ENCODE results near the gene ZNF646.
A peak's percentile ranks its signal among the peaks of the same experiment; 100 is the strongest.

Gene ZNF646
- long read RNA-seq, full-length matches to known transcripts, result 2 of 4 reads
- long read RNA-seq, partial matches to known transcripts, result 2 of 4 reads
- long read RNA-seq, other reads (novel, unspliced or antisense), result 0 of 4 reads

DNA sequence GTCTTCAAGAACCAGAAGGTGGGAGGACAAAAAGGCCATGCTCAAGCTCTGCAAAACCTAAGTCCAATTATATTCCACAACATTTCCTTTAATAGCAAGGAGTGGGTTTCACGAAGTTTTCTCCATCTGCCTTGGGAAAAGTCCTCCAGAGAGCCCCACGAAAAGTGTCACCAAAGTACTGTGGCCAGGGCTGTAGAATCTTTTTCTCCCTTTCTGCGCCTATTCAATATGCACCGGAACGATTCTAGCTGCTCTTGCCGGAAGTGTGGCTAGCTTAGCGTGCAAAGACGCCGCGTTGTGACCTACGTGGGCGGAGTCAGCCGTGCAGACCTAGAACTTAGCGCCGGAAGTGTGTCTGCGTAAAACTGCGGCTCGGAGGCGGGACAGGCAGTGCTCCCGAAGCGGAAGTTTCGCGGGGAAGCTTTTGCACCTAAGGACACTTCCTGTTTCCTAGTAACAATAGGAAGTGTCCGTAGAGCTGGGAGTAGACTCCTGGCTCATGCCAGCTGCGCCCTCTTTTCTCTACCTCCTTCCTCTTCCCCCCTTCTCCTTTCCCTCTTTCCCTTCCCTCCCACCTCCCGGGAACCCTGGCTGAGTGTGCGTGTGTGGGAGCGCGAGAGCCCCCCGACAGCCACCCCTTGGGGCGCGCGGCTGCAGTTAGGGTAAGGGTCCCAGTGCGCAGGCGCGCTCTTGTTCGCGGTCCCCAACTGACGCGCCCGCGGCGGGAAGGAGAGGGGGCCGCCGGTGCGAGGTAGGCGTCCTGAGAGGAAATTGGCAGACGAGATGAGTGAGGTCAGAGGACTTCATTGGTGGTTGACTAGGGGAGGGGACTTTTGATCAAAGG is at the start of gene ZNF646, which contains the start of gene ZNF668:
TSS of gene ZNF646 (plus strand) at position 453 of the 844 bp plus-strand sequence. CDS start 1,903 bp downstream, outside the sequence.
TSS of gene ZNF668 (minus strand) at position 271 of the 844 bp plus-strand sequence. CDS start 9,781 bp downstream, outside the sequence.
- peak; percentile 100 for DNase-seq (ENCODE audit: low read depth in 1 of 2, low spot score in 1 of 2)
- TF ChIP-seq GABPA (IDR thresholded peaks at IDR 0.05; ENCODE audit: low read depth), result peak; percentile 100
- TF ChIP-seq POLR2AphosphoS5 (IDR thresholded peaks at IDR 0.05; ENCODE audit: low read depth), result peak; percentile 97
- TF ChIP-seq REST (IDR thresholded peaks at IDR 0.05; ENCODE audit: insufficient replicate concordance, low read depth), result peak; percentile 37
- TF ChIP-seq SPI1 (IDR thresholded peaks at IDR 0.05; ENCODE audit: borderline replicate concordance, low read depth), result peak; percentile 88
- TF ChIP-seq, protein P1, sequence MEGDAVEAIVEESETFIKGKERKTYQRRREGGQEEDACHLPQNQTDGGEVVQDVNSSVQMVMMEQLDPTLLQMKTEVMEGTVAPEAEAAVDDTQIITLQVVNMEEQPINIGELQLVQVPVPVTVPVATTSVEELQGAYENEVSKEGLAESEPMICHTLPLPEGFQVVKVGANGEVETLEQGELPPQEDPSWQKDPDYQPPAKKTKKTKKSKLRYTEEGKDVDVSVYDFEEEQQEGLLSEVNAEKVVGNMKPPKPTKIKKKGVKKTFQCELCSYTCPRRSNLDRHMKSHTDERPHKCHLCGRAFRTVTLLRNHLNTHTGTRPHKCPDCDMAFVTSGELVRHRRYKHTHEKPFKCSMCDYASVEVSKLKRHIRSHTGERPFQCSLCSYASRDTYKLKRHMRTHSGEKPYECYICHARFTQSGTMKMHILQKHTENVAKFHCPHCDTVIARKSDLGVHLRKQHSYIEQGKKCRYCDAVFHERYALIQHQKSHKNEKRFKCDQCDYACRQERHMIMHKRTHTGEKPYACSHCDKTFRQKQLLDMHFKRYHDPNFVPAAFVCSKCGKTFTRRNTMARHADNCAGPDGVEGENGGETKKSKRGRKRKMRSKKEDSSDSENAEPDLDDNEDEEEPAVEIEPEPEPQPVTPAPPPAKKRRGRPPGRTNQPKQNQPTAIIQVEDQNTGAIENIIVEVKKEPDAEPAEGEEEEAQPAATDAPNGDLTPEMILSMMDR (IDR thresholded peaks at IDR 0.05; ENCODE audit: insufficient read depth, low read length), result no peak
- Histone ChIP-seq H3K27me3 (ENCODE audit: insufficient read depth, poor library complexity, severe bottlenecking) (no peaks in the 10 kb centered on the region), H3K27ac (replicated peaks) (peak within 1 kb of the TSS; percentile 88), H3K4me3 (replicated peaks; ENCODE audit: insufficient read depth, low read length) (peak within 1 kb of the TSS; percentile 94)

DNA sequence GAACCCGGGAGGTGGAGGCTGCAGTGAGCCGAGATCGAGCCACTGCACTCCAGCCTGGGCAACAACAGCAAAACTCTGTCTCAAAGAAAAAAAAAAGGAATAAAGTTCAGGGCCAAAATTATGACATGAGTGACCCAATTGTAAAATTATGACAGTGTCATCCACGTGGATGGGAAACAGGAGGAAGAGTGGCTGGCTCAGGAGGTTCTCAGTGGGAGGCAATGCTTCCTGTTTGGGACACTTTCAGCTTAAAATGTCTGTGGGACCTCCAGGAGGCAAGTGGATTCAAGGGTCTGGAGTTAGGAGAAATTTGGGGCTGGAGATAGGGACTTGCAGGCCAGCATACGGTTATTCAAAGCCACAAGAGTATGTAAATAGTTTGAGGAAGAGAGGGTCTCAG is 48.9 kb upstream of the ZNF646 start:
- TF ChIP-seq REST (IDR thresholded peaks at IDR 0.05; ENCODE audit: insufficient replicate concordance, low read depth), result no peak
- TF ChIP-seq SPI1 (IDR thresholded peaks at IDR 0.05; ENCODE audit: borderline replicate concordance, low read depth), result no peak
- TF ChIP-seq, protein P1 (IDR thresholded peaks at IDR 0.05; ENCODE audit: insufficient read depth, low read length), result no peak
- no peak for TF ChIP-seq GABPA (IDR thresholded peaks at IDR 0.05; ENCODE audit: low read depth)
- TF ChIP-seq POLR2AphosphoS5 (IDR thresholded peaks at IDR 0.05; ENCODE audit: low read depth), result no peak
- no peak overlapping the region for H3K4me3 ChIP-seq (replicated peaks; ENCODE audit: insufficient read depth, low read length)
- H3K27ac ChIP-seq (replicated peaks), result no peak overlapping the region
- DNase-seq (ENCODE audit: low read depth in 1 of 2, low spot score in 1 of 2), result no peak
- H3K27me3 ChIP-seq (ENCODE audit: insufficient read depth, poor library complexity, severe bottlenecking), result no peaks in the 10 kb centered on the region

DNA sequence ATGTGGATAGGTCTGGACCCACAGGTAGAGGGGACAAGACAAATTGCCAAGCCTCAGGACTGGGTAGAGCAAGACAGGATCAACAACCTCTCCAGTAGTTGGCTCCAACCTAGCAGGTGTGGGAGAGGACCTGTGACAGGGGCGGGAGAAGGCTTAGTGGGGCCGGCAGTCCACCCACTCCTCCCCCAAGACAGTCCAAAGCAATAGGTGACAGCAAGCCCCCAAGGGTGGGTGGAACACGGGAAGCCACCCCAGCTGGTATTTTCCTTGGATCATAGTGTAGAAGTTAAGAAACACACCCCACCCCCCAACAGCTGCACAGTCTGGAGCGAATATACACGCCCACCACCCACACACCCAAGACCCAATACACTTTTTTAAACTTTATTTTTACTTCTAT is 45.0 kb upstream of the ZNF646 start:
- TF ChIP-seq GABPA (IDR thresholded peaks at IDR 0.05; ENCODE audit: low read depth) (no peak), SPI1 (IDR thresholded peaks at IDR 0.05; ENCODE audit: borderline replicate concordance, low read depth) (no peak), POLR2AphosphoS5 (IDR thresholded peaks at IDR 0.05; ENCODE audit: low read depth) (no peak), REST (IDR thresholded peaks at IDR 0.05; ENCODE audit: insufficient replicate concordance, low read depth) (no peak)
- TF ChIP-seq, protein P1 (IDR thresholded peaks at IDR 0.05; ENCODE audit: insufficient read depth, low read length), result no peak
- H3K27ac ChIP-seq (replicated peaks), result no peak overlapping the region
- H3K27me3 ChIP-seq (ENCODE audit: insufficient read depth, poor library complexity, severe bottlenecking), result no peaks in the 10 kb centered on the region
- DNase-seq (ENCODE audit: low read depth in 1 of 2, low spot score in 1 of 2), result no peak
- no peak overlapping the region for H3K4me3 ChIP-seq (replicated peaks; ENCODE audit: insufficient read depth, low read length)
